ENCODE measurements around the gene KRT27.

DNA sequence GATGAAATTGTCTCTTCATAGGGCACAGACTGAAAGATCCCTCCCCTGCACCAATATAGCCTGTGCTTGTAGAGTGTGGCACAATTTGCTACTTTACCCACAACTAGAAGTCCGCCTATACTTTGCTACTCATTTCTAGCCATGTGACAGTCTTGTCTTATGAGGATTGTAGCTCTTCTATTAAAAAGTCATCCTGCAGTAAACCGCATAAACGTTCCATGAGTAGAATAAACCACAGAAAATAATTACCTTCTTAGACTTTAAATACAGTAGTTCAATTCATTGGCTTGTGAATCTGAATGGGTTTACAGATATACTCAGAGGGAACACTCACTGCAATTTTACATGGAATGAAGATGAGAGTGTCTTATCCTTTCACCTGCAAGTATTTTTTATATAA, 4.4 kb downstream of the KRT27 start:
- TF ChIP-seq, protein P1, sequence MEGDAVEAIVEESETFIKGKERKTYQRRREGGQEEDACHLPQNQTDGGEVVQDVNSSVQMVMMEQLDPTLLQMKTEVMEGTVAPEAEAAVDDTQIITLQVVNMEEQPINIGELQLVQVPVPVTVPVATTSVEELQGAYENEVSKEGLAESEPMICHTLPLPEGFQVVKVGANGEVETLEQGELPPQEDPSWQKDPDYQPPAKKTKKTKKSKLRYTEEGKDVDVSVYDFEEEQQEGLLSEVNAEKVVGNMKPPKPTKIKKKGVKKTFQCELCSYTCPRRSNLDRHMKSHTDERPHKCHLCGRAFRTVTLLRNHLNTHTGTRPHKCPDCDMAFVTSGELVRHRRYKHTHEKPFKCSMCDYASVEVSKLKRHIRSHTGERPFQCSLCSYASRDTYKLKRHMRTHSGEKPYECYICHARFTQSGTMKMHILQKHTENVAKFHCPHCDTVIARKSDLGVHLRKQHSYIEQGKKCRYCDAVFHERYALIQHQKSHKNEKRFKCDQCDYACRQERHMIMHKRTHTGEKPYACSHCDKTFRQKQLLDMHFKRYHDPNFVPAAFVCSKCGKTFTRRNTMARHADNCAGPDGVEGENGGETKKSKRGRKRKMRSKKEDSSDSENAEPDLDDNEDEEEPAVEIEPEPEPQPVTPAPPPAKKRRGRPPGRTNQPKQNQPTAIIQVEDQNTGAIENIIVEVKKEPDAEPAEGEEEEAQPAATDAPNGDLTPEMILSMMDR (IDR thresholded peaks at IDR 0.05; ENCODE audit: extremely low read depth in 1 of 2, insufficient read depth in 1 of 2, low read depth in 1 of 2, low read length in 2 of 2): no peak
- TF ChIP-seq EZH2 (IDR thresholded peaks at IDR 0.05; ENCODE audit: borderline replicate concordance, low read depth, low read length, severe bottlenecking): no peak
- TF ChIP-seq JUN (IDR thresholded peaks at IDR 0.05; ENCODE audit: borderline replicate concordance, insufficient read depth, insufficient read length, low read depth): no peak
- TF ChIP-seq POLR2AphosphoS5 (IDR thresholded peaks at IDR 0.05; ENCODE audit: insufficient read depth, low read depth, low read length): no peak
- TF ChIP-seq, protein P2, sequence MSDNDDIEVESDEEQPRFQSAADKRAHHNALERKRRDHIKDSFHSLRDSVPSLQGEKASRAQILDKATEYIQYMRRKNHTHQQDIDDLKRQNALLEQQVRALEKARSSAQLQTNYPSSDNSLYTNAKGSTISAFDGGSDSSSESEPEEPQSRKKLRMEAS (IDR thresholded peaks at IDR 0.05; ENCODE audit: insufficient read depth, insufficient read length): no peak
